Measurements from ENCODE around the gene BAZ1B. TPM values are rescaled to one million over a fixed set of nuclear protein-coding genes. Genes with fewer than 3 reads are reported as not detected.
"Not testable (repeated sequence)": the region's sequence is repeated elsewhere in the genome, so short reads cannot be mapped to it uniquely, and the experiment has no call there.

BAZ1B gene
- total RNA-seq, 2 experiments from 2014 or later: 77.8 to 117 TPM

- no peaks in the 10 kb centered on the region for H3K9me2 ChIP-seq (ENCODE audit: insufficient read depth, low read length)
- H3K36me3 ChIP-seq (ENCODE audit: insufficient read depth, low read length): no peaks in the 10 kb centered on the region
- no peak for DNase-seq (ENCODE audit: low spot score)
- no TSS peak for BruUV-seq (replicated peaks)
- ChIA-PET POLR2A (interaction anchor here (0.7 kb wide), 1 partner anchor 62 kb away, joined by 3 read pairs; no protein-coding TSS in a partner anchor), CTCF (ENCODE audit: unreplicated experiment) (no interaction called here)
- H3K9me3 ChIP-seq (ENCODE audit: low read length): no peaks in the 10 kb centered on the region
- no peaks in the 10 kb centered on the region for H4K20me1 ChIP-seq (ENCODE audit: insufficient read depth, low read length)
- no peaks in the 10 kb centered on the region for H3K79me2 ChIP-seq (ENCODE audit: insufficient read depth, low read depth, low read length)
- no peak overlapping the region for H2AFZ ChIP-seq (ENCODE audit: low read length)
- H3K4me2 ChIP-seq (ENCODE audit: low read length): no peak overlapping the region
- H3K4me1 ChIP-seq (ENCODE audit: insufficient read depth, low read length, poor library complexity, severe bottlenecking): no peaks in the 10 kb centered on the region
- intact Hi-C loops (cut with micrococcal nuclease; ENCODE audit: unreplicated experiment): no loop called here
- H3K4me3 ChIP-seq (ENCODE audit: low read depth, low read length, poor library complexity, severe bottlenecking): no peak overlapping the region
- TF ChIP-seq EZH2phosphoT487 (IDR thresholded peaks at IDR 0.05; ENCODE audit: borderline replicate concordance, low read depth, low read length): no peak
- no peak for TF ChIP-seq CTCF (conservative IDR thresholded peaks at IDR 0.05; ENCODE audit: low read length)
- H3K27ac ChIP-seq (ENCODE audit: low read depth, low read length, poor library complexity, severe bottlenecking): no peak overlapping the region
These were observed 103.9 kb downstream of the BAZ1B start for GRCh38 chr7:73418113-73418703.

- H3K9me2 ChIP-seq (ENCODE audit: insufficient read depth, low read length); BruUV-seq (replicated peaks); POLR2A ChIA-PET; H3K36me3 ChIP-seq (ENCODE audit: insufficient read depth, low read length); CTCF ChIA-PET (ENCODE audit: unreplicated experiment); H4K20me1 ChIP-seq (ENCODE audit: insufficient read depth, low read length); intact Hi-C loops (cut with micrococcal nuclease; ENCODE audit: unreplicated experiment); H3K4me2 ChIP-seq (ENCODE audit: low read length); H3K27ac ChIP-seq (ENCODE audit: low read depth, low read length, poor library complexity, severe bottlenecking); H3K79me2 ChIP-seq (ENCODE audit: insufficient read depth, low read depth, low read length); H3K9me3 ChIP-seq (ENCODE audit: low read length); H3K4me1 ChIP-seq (ENCODE audit: insufficient read depth, low read length, poor library complexity, severe bottlenecking); H2AFZ ChIP-seq (ENCODE audit: low read length); DNase-seq (ENCODE audit: low spot score); H3K4me3 ChIP-seq (ENCODE audit: low read depth, low read length, poor library complexity, severe bottlenecking): not testable (repeated sequence)
These were observed 111.5 kb downstream of the BAZ1B start for GRCh38 chr7:73410541-73411131.

GRCh38 chr7:73404860-73405259, 117.2 kb downstream of the BAZ1B start:
- H3K36me3 ChIP-seq (ENCODE audit: insufficient read depth, low read length); H3K4me1 ChIP-seq (ENCODE audit: insufficient read depth, low read length, poor library complexity, severe bottlenecking); H3K4me3 ChIP-seq (ENCODE audit: low read depth, low read length, poor library complexity, severe bottlenecking); BruUV-seq (replicated peaks); H3K27ac ChIP-seq (ENCODE audit: low read depth, low read length, poor library complexity, severe bottlenecking); DNase-seq (ENCODE audit: low spot score); H3K4me2 ChIP-seq (ENCODE audit: low read length); intact Hi-C loops (cut with micrococcal nuclease; ENCODE audit: unreplicated experiment); CTCF ChIA-PET (ENCODE audit: unreplicated experiment); H4K20me1 ChIP-seq (ENCODE audit: insufficient read depth, low read length); POLR2A ChIA-PET; H3K9me2 ChIP-seq (ENCODE audit: insufficient read depth, low read length); H2AFZ ChIP-seq (ENCODE audit: low read length); H3K79me2 ChIP-seq (ENCODE audit: insufficient read depth, low read depth, low read length); H3K9me3 ChIP-seq (ENCODE audit: low read length): not testable (repeated sequence)

- H3K9me3 ChIP-seq (ENCODE audit: low read length); H3K4me2 ChIP-seq (ENCODE audit: low read length); H2AFZ ChIP-seq (ENCODE audit: low read length); POLR2A ChIA-PET; BruUV-seq (replicated peaks); intact Hi-C loops (cut with micrococcal nuclease; ENCODE audit: unreplicated experiment); H3K36me3 ChIP-seq (ENCODE audit: insufficient read depth, low read length); CTCF ChIA-PET (ENCODE audit: unreplicated experiment); H3K27ac ChIP-seq (ENCODE audit: low read depth, low read length, poor library complexity, severe bottlenecking); H3K9me2 ChIP-seq (ENCODE audit: insufficient read depth, low read length); H3K4me3 ChIP-seq (ENCODE audit: low read depth, low read length, poor library complexity, severe bottlenecking); H3K79me2 ChIP-seq (ENCODE audit: insufficient read depth, low read depth, low read length); DNase-seq (ENCODE audit: low spot score); H3K4me1 ChIP-seq (ENCODE audit: insufficient read depth, low read length, poor library complexity, severe bottlenecking); H4K20me1 ChIP-seq (ENCODE audit: insufficient read depth, low read length): not testable (repeated sequence)
These were observed 122.7 kb downstream of the BAZ1B start for GRCh38 chr7:73399185-73400050.

All from OCI-LY7 (cell line).